H1 (cell line): ENCODE measurements around the gene EIPR1. TPM values are rescaled to one million over a fixed set of nuclear protein-coding genes. Genes with fewer than 3 reads are reported as not detected.

Experiments
- KDM4A ChIP-seq: IDR thresholded peaks from one replicate; pipeline ENCODE4 v1.7.1; 2012; ENCODE audit warnings: low read depth, mild to moderate bottlenecking, moderate library complexity, low read length, inconsistent platforms; ENCODE audit not compliant: severe bottlenecking
- RAD21 ChIP-seq, 2 experiments: IDR thresholded peaks in 1 of 2; conservative IDR thresholded peaks in 1 of 2; 2 replicates each; pipeline ENCODE4 v1.6.1; 2011; ENCODE audit warnings: low read depth in 2 of 2, low read length in 2 of 2, improper control_type of control experiment in 1 of 2, inconsistent platforms in 1 of 2, mild to moderate bottlenecking in 1 of 2, moderate library complexity in 1 of 2
- polyA plus RNA-seq, 7 experiments: library from polyadenylated mRNA; depleted of rRNA in 3 of 7; stranded (reverse) in 5 of 7; unstranded in 2 of 7; fragments of >200 nt in 5 of 7; fragments of 200-250 nt in 2 of 7; gene quantifications; 1 replicate in 5 of 7; 2 replicates in 1 of 7; 4 replicates in 1 of 7; pipeline versions ENCODE4 v1.2.1 to v1.2.3, GENCODE V29; 2011 to 2013; ENCODE audit warnings: missing spikeins in 2 of 7, mixed read lengths in 2 of 7
- total RNA-seq: library from RNA; stranded (reverse); fragmentation: NEBNext Ultra II Directional; extraction: Animal tissue kit (Norgen Biotek cat#: 25700); gene quantifications from 2 replicates; pipeline ENCODE4 v1.2.1, GENCODE V29; 2021

The EIPR1 gene
- total and polyA plus RNA-seq, 2 of the 8 experiments (the other 6 are each of a cell fraction or from before 2014, with no cell fraction given): 26.3 to 56.4 TPM

- TF ChIP-seq KDM4A (no peak), RAD21 (IDR thresholded peaks at IDR 0.05 in 1 of 2, conservative IDR thresholded peaks at IDR 0.05 in 1 of 2; ENCODE audit: low read depth in 2 of 2, low read length in 2 of 2) (no peak)
Measured at GRCh38 chr2:3272761-3273160, 104.9 kb downstream of the EIPR1 start (continued).
